ENCODE measurements around the gene ZWILCH. TPM values are rescaled to one million over a fixed set of nuclear protein-coding genes. Genes with fewer than 3 reads are reported as not detected.

The ZWILCH gene
- total RNA-seq, 4 donors from 2014 or later = 2.9 to 6.0 (median 4.5) TPM

DNA sequence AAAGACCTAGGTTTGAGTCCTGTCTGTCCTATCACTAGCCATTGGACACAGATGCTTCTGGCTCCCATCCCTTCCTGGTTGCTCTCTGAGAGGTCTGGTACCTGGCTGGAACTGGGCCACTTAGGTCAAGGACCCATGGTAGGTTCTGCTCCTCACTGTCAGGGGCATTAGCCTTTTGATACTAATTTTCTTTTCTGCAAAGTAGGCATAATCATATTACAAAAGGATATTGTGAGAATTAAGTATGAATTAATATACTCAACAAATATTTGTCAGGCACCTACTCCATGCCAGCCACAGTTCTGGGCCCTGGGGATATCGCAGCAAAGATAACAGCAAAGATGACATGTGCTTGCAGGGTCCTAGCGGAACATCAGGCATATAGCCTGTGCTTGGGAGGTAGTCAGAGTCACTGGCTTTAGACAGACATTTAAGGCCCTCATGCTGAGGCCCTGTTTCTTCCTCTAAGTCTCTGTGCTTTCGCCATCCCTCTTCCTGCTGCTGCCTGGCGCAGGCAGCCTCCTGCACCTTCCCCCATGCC is 86.3 kb downstream of the ZWILCH start:
- TF ChIP-seq, protein P1, sequence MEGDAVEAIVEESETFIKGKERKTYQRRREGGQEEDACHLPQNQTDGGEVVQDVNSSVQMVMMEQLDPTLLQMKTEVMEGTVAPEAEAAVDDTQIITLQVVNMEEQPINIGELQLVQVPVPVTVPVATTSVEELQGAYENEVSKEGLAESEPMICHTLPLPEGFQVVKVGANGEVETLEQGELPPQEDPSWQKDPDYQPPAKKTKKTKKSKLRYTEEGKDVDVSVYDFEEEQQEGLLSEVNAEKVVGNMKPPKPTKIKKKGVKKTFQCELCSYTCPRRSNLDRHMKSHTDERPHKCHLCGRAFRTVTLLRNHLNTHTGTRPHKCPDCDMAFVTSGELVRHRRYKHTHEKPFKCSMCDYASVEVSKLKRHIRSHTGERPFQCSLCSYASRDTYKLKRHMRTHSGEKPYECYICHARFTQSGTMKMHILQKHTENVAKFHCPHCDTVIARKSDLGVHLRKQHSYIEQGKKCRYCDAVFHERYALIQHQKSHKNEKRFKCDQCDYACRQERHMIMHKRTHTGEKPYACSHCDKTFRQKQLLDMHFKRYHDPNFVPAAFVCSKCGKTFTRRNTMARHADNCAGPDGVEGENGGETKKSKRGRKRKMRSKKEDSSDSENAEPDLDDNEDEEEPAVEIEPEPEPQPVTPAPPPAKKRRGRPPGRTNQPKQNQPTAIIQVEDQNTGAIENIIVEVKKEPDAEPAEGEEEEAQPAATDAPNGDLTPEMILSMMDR (IDR thresholded peaks at IDR 0.05; ENCODE audit: low read depth) = no peak

DNA sequence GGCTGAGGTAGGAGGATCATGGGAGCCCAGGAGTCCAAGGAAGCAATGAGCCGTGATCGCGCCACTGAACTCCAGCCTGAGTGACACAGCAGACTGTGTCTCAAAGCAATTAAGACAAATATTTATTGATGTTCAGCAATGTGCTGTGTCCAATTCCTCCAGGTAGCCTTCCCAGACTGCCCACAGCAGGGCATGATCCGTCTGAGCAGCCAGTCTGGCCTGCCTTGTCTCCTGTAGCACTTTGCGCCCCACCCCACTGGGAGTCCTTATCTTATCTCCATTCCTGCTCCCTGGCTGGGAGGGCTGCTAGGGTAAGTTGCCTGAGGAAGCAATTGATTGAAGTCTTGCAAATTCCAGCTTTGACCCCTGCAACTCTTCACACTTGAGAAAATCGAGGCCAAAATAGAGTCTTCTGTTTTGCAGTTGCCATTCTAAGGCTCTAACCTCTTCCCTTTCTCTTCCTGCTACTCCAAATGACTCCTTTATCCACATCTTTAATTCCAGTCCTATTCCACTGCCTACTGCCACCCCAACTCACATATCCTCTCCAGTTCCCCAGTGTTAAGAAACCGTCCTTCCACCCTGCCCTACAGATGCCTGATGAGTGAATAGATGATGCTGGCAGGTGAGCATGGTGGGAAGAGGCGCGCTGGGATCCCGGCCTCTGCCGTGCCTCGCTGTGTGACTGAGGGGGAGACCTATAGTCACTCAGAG is 87.5 kb downstream of the ZWILCH start:
- TF ChIP-seq, protein P1 (IDR thresholded peaks at IDR 0.05; ENCODE audit: low read depth) = no peak

DNA sequence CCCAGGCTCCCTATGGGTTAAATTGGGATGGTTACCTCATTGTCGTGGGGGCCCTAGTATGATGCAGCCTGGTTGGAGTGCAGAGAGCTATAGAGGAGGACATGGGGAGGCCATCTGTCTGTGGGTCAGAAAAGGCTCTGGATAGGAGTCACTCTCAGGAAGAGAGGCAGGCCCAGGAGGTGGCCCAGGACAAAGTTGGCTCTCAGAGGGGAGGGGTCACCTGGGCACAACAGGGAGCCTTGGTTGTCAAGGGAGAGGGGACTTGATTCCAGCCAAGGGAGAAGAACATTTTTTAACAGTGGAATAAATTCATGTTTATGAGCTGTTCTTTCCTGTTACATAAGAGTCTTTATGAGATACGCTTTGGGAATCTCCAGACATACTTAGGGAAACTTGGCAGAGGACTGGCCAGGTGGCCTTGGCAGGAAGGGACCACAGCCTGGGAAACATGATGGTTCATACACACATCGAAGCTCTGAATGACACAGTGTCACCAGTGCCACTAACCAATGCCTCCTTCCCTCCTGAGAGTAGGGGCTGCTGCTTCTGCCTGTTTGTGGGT is 88.2 kb downstream of the ZWILCH start:
- TF ChIP-seq, protein P1 (IDR thresholded peaks at IDR 0.05; ENCODE audit: low read depth) = no peak

DNA sequence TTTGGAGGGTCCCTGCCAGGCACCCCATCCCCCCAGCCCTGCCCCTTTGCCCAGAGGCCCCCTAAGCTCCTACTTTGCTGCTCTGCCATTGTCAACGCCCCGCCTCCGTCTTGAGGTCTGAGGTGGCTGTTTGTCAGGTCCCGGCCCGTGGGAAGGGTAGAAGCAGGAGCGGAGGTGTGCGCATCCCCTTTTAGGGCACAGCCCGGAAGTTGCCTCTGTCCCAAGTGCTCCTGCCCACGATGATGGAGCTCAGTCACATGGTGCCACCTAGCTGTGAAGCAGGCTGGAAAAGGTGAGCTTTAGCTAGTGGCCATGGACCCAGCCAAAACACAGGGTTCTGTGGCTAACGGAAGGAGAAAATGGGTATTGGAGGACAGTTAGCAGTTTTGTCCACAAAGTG is 89.2 kb downstream of the ZWILCH start:
- TF ChIP-seq, protein P1 (IDR thresholded peaks at IDR 0.05; ENCODE audit: low read depth) = no peak

DNA sequence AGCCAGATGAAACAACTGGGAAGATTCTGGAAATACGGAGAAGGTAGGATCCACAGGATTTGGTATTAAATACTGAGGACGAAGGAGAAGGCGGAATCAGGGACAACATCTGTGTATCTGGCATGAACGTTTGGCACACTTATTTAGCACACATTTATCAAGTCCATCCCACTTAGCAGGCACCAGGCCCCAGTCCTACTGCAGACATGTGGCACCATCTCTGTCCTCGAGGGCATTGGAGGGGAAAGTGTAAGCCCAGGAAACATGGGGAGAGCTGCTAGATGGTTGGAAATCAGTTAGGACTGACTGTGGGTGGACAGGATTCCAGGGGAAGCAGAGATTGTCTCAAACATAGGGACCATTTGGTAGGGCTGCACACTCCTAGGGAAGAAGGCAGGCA is 89.7 kb downstream of the ZWILCH start:
- TF ChIP-seq, protein P1 (IDR thresholded peaks at IDR 0.05; ENCODE audit: low read depth) = no peak

DNA sequence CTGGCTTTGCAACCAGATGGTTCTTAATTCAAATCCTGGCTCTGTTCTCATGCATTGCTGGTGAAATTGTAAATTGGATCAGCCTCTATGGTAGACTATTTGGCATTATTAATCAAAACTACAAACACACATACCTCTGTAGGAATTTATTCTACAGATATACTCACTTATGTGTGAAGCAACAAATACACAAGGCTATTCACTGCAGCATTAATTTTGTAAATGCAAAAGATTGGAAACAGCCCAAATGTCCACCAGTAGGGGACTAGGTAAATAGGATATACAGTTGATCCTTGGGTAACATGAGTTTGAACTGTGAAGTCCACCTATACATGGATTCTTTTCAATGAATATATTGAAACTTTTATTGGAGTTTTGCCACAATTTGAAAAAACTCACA is 90.2 kb downstream of the ZWILCH start:
- TF ChIP-seq, protein P1 (IDR thresholded peaks at IDR 0.05; ENCODE audit: low read depth) = no peak

DNA sequence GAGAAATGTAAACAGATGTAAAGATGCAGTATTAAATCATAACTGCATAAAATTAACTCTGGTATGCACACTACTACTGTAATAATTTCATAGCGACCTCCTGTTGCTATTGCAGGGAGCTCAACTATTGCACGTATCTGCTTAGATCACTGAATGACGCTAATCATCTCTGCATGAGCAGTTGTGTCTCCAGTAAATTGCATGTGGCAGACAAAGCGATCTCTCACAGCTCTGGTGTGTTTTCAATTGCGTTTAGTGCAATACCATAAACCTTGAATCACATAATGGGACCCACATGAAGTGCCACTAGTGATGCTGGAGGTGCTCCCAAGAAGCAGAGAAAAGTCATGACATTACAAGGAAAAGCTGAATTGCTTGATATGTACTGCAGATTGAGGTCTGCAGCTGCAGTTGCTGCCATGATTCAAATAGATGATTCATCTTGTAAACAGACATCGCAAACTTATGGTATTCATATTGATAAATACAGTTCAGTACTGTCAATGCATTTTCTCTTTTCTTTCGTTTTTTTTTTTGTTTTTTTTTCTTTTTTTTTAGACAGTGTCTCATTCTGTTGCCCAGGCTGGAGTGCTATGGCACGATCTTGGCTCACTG is 90.9 kb downstream of the ZWILCH start:
- TF ChIP-seq, protein P1 (IDR thresholded peaks at IDR 0.05; ENCODE audit: low read depth) = no peak
